Fibroblast of lung (primary cell): ENCODE data around the gene DDX42.

Source experiments
- EZH2 ChIP-seq: IDR thresholded peaks from 2 replicates; pipeline ENCODE4 v1.5.1; 2012; ENCODE audit warnings: low read length, control low read depth, mild to moderate bottlenecking; ENCODE audit errors: missing control alignments
- TF ChIP-seq, protein P1 (sequence below), 2 donors: IDR thresholded peaks in 1 of 2; conservative IDR thresholded peaks in 1 of 2; 1 replicate in 1 of 2; 2 replicates in 1 of 2; pipeline ENCODE4 v1.5.1; 2011 to 2012; ENCODE audit warnings: low read length in 2 of 2, control low read depth in 1 of 2, inconsistent platforms in 1 of 2, low read depth in 1 of 2, mild to moderate bottlenecking in 1 of 2

DNA sequence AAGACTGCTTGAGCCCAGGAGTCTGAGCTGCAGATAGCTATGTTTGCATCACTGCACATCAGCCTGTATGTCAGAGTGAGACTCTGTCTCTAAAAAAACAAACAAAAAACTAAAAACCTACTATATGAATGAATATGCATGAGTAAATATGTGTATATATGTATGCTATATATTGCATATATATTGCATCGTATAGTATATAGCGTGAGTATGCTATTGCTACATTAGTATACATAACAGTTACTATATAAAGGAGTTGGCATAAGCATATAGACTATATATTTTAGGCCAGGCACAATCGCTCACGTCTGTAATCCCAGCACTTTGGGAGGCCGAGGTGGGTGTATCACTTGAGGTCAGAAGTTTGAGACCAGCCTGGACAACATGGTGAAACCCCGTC is 16.1 kb downstream of the DDX42 start:
- TF ChIP-seq, protein P1, sequence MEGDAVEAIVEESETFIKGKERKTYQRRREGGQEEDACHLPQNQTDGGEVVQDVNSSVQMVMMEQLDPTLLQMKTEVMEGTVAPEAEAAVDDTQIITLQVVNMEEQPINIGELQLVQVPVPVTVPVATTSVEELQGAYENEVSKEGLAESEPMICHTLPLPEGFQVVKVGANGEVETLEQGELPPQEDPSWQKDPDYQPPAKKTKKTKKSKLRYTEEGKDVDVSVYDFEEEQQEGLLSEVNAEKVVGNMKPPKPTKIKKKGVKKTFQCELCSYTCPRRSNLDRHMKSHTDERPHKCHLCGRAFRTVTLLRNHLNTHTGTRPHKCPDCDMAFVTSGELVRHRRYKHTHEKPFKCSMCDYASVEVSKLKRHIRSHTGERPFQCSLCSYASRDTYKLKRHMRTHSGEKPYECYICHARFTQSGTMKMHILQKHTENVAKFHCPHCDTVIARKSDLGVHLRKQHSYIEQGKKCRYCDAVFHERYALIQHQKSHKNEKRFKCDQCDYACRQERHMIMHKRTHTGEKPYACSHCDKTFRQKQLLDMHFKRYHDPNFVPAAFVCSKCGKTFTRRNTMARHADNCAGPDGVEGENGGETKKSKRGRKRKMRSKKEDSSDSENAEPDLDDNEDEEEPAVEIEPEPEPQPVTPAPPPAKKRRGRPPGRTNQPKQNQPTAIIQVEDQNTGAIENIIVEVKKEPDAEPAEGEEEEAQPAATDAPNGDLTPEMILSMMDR (conservative IDR thresholded peaks at IDR 0.05 in 1 of 2, IDR thresholded peaks at IDR 0.05 in 1 of 2; ENCODE audit: low read depth in 1 of 2, low read length in 2 of 2), result no peak
- TF ChIP-seq EZH2, result no peak
